C4-2B (cell line): Measurements from ENCODE around the gene PDCD1.

Experiments
- ZFX ChIP-seq: fragments of 450-650 bp; IDR thresholded peaks from 2 replicates; pipeline ENCODE4 v1.6.1; 2017
- TF ChIP-seq, protein P1 (sequence below): fragments of 450-650 bp; conservative IDR thresholded peaks from 2 replicates; pipeline ENCODE4 v1.5.1; 2017; ENCODE audit warnings: mild to moderate bottlenecking

DNA sequence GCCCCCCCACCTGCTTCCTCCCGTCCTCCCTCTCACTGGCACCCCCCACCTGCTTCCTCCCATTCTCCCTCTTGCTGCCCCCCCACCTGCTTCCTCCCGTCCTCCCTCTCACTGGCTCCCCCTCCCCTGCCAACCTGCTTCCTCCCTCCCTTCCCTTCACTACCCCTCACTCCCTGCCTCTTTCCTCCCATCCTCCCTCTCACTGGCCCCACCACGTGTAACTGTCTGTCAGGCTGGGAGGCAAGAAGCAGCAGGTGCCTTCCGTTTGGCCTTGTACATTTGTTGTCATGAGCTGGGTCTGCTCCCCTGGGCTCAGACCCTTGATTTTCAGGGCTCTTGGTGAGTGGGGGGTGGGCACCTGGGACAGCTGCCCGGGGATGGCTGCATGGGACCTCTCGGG, 29.9 kb upstream of the PDCD1 start:
- TF ChIP-seq, protein P1, sequence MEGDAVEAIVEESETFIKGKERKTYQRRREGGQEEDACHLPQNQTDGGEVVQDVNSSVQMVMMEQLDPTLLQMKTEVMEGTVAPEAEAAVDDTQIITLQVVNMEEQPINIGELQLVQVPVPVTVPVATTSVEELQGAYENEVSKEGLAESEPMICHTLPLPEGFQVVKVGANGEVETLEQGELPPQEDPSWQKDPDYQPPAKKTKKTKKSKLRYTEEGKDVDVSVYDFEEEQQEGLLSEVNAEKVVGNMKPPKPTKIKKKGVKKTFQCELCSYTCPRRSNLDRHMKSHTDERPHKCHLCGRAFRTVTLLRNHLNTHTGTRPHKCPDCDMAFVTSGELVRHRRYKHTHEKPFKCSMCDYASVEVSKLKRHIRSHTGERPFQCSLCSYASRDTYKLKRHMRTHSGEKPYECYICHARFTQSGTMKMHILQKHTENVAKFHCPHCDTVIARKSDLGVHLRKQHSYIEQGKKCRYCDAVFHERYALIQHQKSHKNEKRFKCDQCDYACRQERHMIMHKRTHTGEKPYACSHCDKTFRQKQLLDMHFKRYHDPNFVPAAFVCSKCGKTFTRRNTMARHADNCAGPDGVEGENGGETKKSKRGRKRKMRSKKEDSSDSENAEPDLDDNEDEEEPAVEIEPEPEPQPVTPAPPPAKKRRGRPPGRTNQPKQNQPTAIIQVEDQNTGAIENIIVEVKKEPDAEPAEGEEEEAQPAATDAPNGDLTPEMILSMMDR: no peak
- no peak for TF ChIP-seq ZFX
